HL-60 (cell line): ENCODE measurements around the gene RIPOR2.

ENCODE experiments used
- DNase-seq, 2 experiments: peaks; one replicate each; pipeline ENCODE4 v3.0.0-alpha.2; 2010 to 2020; ENCODE audit warnings: low read depth in 1 of 2, low spot score in 1 of 2
- H3K27ac ChIP-seq: fragments of 250-450 bp; sonication (Bioruptor Pico); replicated peaks from 2 replicates; pipeline ENCODE4 v1.5.1; 2020; ENCODE audit warnings: mild to moderate bottlenecking, moderate library complexity
- H3K27me3 ChIP-seq: fragments of 250-450 bp; sonication (Bioruptor Pico); 2 replicates; pipeline ENCODE4 v1.5.1; 2021; ENCODE audit warnings: mild to moderate bottlenecking, moderate library complexity; ENCODE audit not compliant: insufficient read depth, poor library complexity, severe bottlenecking
- H3K4me3 ChIP-seq: replicated peaks from 2 replicates; pipeline ENCODE4 v1.5.1; 2011; ENCODE audit warnings: mild to moderate bottlenecking, control low read depth, low read length; ENCODE audit not compliant: insufficient read depth
- CTCF ChIP-seq: IDR thresholded peaks from one replicate; pipeline ENCODE4 v1.5.1; 2011; ENCODE audit warnings: low read length, control low read depth, inconsistent platforms; ENCODE audit not compliant: insufficient read depth
- GABPA ChIP-seq: IDR thresholded peaks from 2 replicates; pipeline ENCODE4 v1.6.1; 2012; ENCODE audit warnings: low read depth
- POLR2AphosphoS5 ChIP-seq: IDR thresholded peaks from 2 replicates; pipeline ENCODE4 v1.6.1; 2012; ENCODE audit warnings: low read depth
- REST ChIP-seq: IDR thresholded peaks from 2 replicates; pipeline ENCODE4 v1.6.1; 2012; ENCODE audit warnings: low read depth; ENCODE audit not compliant: insufficient replicate concordance
- SPI1 ChIP-seq: IDR thresholded peaks from 2 replicates; pipeline ENCODE4 v1.6.1; 2012; ENCODE audit warnings: low read depth, mild to moderate bottlenecking, borderline replicate concordance

RIPOR2 gene

GRCh38 chr6:24932832-24933231, 2.9 kb downstream of the RIPOR2 start:
- TF ChIP-seq POLR2AphosphoS5 (no peak), SPI1 (no peak), CTCF (no peak), REST (no peak), GABPA (no peak)
- Histone ChIP-seq H3K4me3 (no peak overlapping the region), H3K27me3 (peaks cover 6% of the 10 kb centered on the region), H3K27ac (no peak overlapping the region)
- DNase-seq: no peak

GRCh38 chr6:24931718-24932691, 3.8 kb downstream of the RIPOR2 start:
- no peak for TF ChIP-seq GABPA
- TF ChIP-seq CTCF: no peak
- no peak for TF ChIP-seq REST
- TF ChIP-seq SPI1: no peak
- no peak for TF ChIP-seq POLR2AphosphoS5
- DNase-seq: no peak
- H3K4me3 ChIP-seq: no peak overlapping the region

GRCh38 chr6:24931296-24931695, 4.5 kb downstream of the RIPOR2 start:
- no peak for DNase-seq
- TF ChIP-seq POLR2AphosphoS5: no peak
- no peak overlapping the region for H3K27ac ChIP-seq

More at GRCh38 chr6:24931718-24932691, 3.8 kb downstream of the RIPOR2 start:
- peaks cover 6% of the 10 kb centered on the region for H3K27me3 ChIP-seq
- no peak overlapping the region for H3K27ac ChIP-seq

GRCh38 chr6:24930431-24930871, 5.3 kb downstream of the RIPOR2 start:
- no peak for DNase-seq
- no peak overlapping the region for H3K27ac ChIP-seq
- H3K27me3 ChIP-seq: peaks cover 6% of the 10 kb centered on the region
- TF ChIP-seq POLR2AphosphoS5 (no peak), GABPA (no peak), REST (no peak), SPI1 (no peak), CTCF (no peak)
- no peak overlapping the region for H3K4me3 ChIP-seq

More at GRCh38 chr6:24931296-24931695, 4.5 kb downstream of the RIPOR2 start:
- H3K4me3 ChIP-seq: no peak overlapping the region
- H3K27me3 ChIP-seq: peaks cover 6% of the 10 kb centered on the region
